ENCODE results near the gene SOWAHD.
"Not testable (repeated sequence)": the region's sequence is repeated elsewhere in the genome, so short reads cannot be mapped to it uniquely, and the experiment has no call there.

SOWAHD gene

GRCh38 chrX:119775517-119776238 lies 17.3 kb downstream of the SOWAHD start:
- no peak for TF ChIP-seq GATA1 (IDR thresholded peaks at IDR 0.05; ENCODE audit: low read depth, low read length)
- TF ChIP-seq POLR2A (IDR thresholded peaks at IDR 0.05; ENCODE audit: low read length) = no peak
- DNase-seq = no peak

- no peak for DNase-seq
Measured at GRCh38 chrX:119778829-119779228, 20.4 kb downstream of the SOWAHD start.

GRCh38 chrX:119783026-119783425 lies 24.6 kb downstream of the SOWAHD start:
- TF ChIP-seq GATA1 (IDR thresholded peaks at IDR 0.05; ENCODE audit: low read depth, low read length) (no peak), POLR2A (IDR thresholded peaks at IDR 0.05; ENCODE audit: low read length) (no peak)

More at GRCh38 chrX:119778829-119779228, 20.4 kb downstream of the SOWAHD start:
- TF ChIP-seq GATA1 (IDR thresholded peaks at IDR 0.05; ENCODE audit: low read depth, low read length) = no peak
- TF ChIP-seq POLR2A (IDR thresholded peaks at IDR 0.05; ENCODE audit: low read length) = no peak

GRCh38 chrX:119784747-119785446 lies 26.5 kb downstream of the SOWAHD start:
- TF ChIP-seq GATA1 (IDR thresholded peaks at IDR 0.05; ENCODE audit: low read depth, low read length) (no peak), POLR2A (IDR thresholded peaks at IDR 0.05; ENCODE audit: low read length) (no peak)
- peak; percentile 44 to 56 for DNase-seq

More at GRCh38 chrX:119783026-119783425, 24.6 kb downstream of the SOWAHD start:
- no peak for DNase-seq

GRCh38 chrX:119790977-119791436 lies 32.6 kb downstream of the SOWAHD start:
- peak; percentile 70 to 74 for DNase-seq
- TF ChIP-seq GATA1 (IDR thresholded peaks at IDR 0.05; ENCODE audit: low read depth, low read length) (no peak), POLR2A (IDR thresholded peaks at IDR 0.05; ENCODE audit: low read length) (no peak)

- peak; percentile 88 to 90 for DNase-seq
- TF ChIP-seq POLR2A (IDR thresholded peaks at IDR 0.05; ENCODE audit: low read length) = peak; percentile 93
- no peak for TF ChIP-seq GATA1 (IDR thresholded peaks at IDR 0.05; ENCODE audit: low read depth, low read length)
Measured at GRCh38 chrX:119791437-119792231, 33.2 kb downstream of the SOWAHD start, which contains the start of gene RPL39. Gene RPL39 (minus strand): TSS chrX:119791630. CDS start chrX:119791576, 54 bp downstream.

- no peak for TF ChIP-seq GATA1 (IDR thresholded peaks at IDR 0.05; ENCODE audit: low read depth, low read length)
- no peak for TF ChIP-seq POLR2A (IDR thresholded peaks at IDR 0.05; ENCODE audit: low read length)
- no peak for DNase-seq
Measured at GRCh38 chrX:119801253-119802221, 43.1 kb downstream of the SOWAHD start.

GRCh38 chrX:119802546-119802945 lies 44.2 kb downstream of the SOWAHD start:
- TF ChIP-seq POLR2A (IDR thresholded peaks at IDR 0.05; ENCODE audit: low read length) = no peak
- TF ChIP-seq GATA1 (IDR thresholded peaks at IDR 0.05; ENCODE audit: low read depth, low read length) = no peak

GRCh38 chrX:119808461-119808860 lies 50.1 kb downstream of the SOWAHD start:
- DNase-seq = not testable (repeated sequence)

More at GRCh38 chrX:119802546-119802945, 44.2 kb downstream of the SOWAHD start:
- DNase-seq = no peak

- DNase-seq = peak; percentile 58 to 82
Measured at GRCh38 chrX:119809185-119809666, 50.8 kb downstream of the SOWAHD start.

More at GRCh38 chrX:119809185-119809666, 50.8 kb downstream of the SOWAHD start:
- TF ChIP-seq POLR2A (IDR thresholded peaks at IDR 0.05; ENCODE audit: low read length) (no peak), GATA1 (IDR thresholded peaks at IDR 0.05; ENCODE audit: low read depth, low read length) (no peak)

All from erythroblast (primary cell).